OCI-LY3 (cell line): ENCODE data around the gene NBL1.

Source experiments
- CTCF ChIP-seq: fragments of 200-600, 300-600 bp; sonication (generic); IDR thresholded peaks from 2 replicates; pipeline ENCODE4 v1.5.1; 2014; ENCODE audit warnings: antibody characterized with exemption, low read length, low read depth
- EZH2phosphoT487 ChIP-seq: fragments of 200-600 bp; shearing (Covaris generic); IDR thresholded peaks from 2 replicates; pipeline ENCODE4 v1.6.1; 2018; ENCODE audit warnings: antibody characterized with exemption, mixed run types, low read depth

DNA sequence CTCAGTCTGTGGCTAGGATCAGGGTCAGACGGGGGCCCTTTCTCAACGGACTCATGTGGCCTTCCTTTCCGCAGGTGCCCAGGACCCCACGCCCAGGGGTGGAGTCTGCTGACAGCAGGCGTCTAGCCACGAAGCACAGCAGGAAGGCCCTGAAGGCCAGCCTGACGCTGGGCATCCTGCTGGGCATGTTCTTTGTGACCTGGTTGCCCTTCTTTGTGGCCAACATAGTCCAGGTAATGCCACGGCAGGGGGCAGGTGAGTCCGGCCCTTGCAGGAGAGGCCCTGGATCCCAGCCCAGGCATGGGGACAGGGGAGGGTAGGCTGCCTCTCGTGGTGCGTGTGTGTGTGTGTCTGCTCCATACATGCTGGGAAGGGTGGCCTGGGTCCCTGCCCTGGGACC is 34.4 kb downstream of the NBL1 start:
- TF ChIP-seq CTCF (no peak), EZH2phosphoT487 (no peak)
